ES-I3 (cell line): Measurements from ENCODE around the gene TEPSIN.

ENCODE experiments used
- H3K36me3 ChIP-seq: 2 replicates; pipeline ENCODE4 v1.6.1; 2013; ENCODE audit warnings: mild to moderate bottlenecking, low read length, control low read depth, moderate library complexity; ENCODE audit not compliant: insufficient read depth
- H3K4me1 ChIP-seq: 2 replicates; pipeline ENCODE4 v1.6.1; 2013; ENCODE audit warnings: mild to moderate bottlenecking, control low read depth, low read length; ENCODE audit not compliant: insufficient read depth
- H3K9ac ChIP-seq: 2 replicates; pipeline ENCODE4 v1.6.1; 2013; ENCODE audit warnings: low read depth, mild to moderate bottlenecking, low read length, moderate library complexity
- H3K9me3 ChIP-seq: 2 replicates; pipeline ENCODE4 v1.6.1; 2013; ENCODE audit warnings: mild to moderate bottlenecking, low read length, moderate library complexity; ENCODE audit not compliant: control insufficient read depth, insufficient read depth

Gene TEPSIN

GRCh38 chr17:81277421-81277820, 38.6 kb upstream of the TEPSIN start:
- H3K9ac ChIP-seq, result no peak overlapping the region
- H3K4me1 ChIP-seq, result no peaks in the 10 kb centered on the region
- no peaks in the 10 kb centered on the region for H3K9me3 ChIP-seq
- peaks cover 8% of the 10 kb centered on the region for H3K36me3 ChIP-seq

GRCh38 chr17:81276781-81277180, 37.9 kb upstream of the TEPSIN start:
- H3K9me3 ChIP-seq, result no peaks in the 10 kb centered on the region
- no peak overlapping the region for H3K9ac ChIP-seq
- H3K4me1 ChIP-seq, result no peaks in the 10 kb centered on the region
- peaks cover 8% of the 10 kb centered on the region for H3K36me3 ChIP-seq

GRCh38 chr17:81274471-81274855, 35.6 kb upstream of the TEPSIN start:
- H3K9ac ChIP-seq, result no peak overlapping the region
- H3K36me3 ChIP-seq, result peaks cover 8% of the 10 kb centered on the region
- no peaks in the 10 kb centered on the region for H3K9me3 ChIP-seq
- H3K4me1 ChIP-seq, result no peaks in the 10 kb centered on the region

- H3K9me3 ChIP-seq, result no peaks in the 10 kb centered on the region
- H3K4me1 ChIP-seq, result no peaks in the 10 kb centered on the region
- peaks cover 8% of the 10 kb centered on the region for H3K36me3 ChIP-seq
- no peak overlapping the region for H3K9ac ChIP-seq
These were observed 35.0 kb upstream of the TEPSIN start for GRCh38 chr17:81273698-81274470.

- H3K9me3 ChIP-seq, result no peaks in the 10 kb centered on the region
- no peaks in the 10 kb centered on the region for H3K4me1 ChIP-seq
- H3K9ac ChIP-seq, result no peak overlapping the region
- peaks cover 8% of the 10 kb centered on the region for H3K36me3 ChIP-seq
These were observed 33.8 kb upstream of the TEPSIN start for GRCh38 chr17:81272616-81273015.

GRCh38 chr17:81271226-81271625, 32.4 kb upstream of the TEPSIN start:
- Histone ChIP-seq H3K4me1 (no peaks in the 10 kb centered on the region), H3K36me3 (peaks cover 8% of the 10 kb centered on the region), H3K9ac (no peak overlapping the region), H3K9me3 (no peaks in the 10 kb centered on the region)

- Histone ChIP-seq H3K9me3 (no peaks in the 10 kb centered on the region), H3K9ac (no peak overlapping the region), H3K4me1 (no peaks in the 10 kb centered on the region), H3K36me3 (peaks cover 5% of the 10 kb centered on the region)
These were observed 31.4 kb upstream of the TEPSIN start for GRCh38 chr17:81270279-81270678.

- no peaks in the 10 kb centered on the region for H3K9me3 ChIP-seq
- H3K36me3 ChIP-seq, result peaks cover 5% of the 10 kb centered on the region
- no peaks in the 10 kb centered on the region for H3K4me1 ChIP-seq
- H3K9ac ChIP-seq, result no peak overlapping the region
These were observed 28.7 kb upstream of the TEPSIN start for GRCh38 chr17:81267390-81268067.

- H3K9me3 ChIP-seq, result no peaks in the 10 kb centered on the region
- H3K36me3 ChIP-seq, result peaks cover 5% of the 10 kb centered on the region
- no peaks in the 10 kb centered on the region for H3K4me1 ChIP-seq
- no peak overlapping the region for H3K9ac ChIP-seq
These were observed 26.7 kb upstream of the TEPSIN start for GRCh38 chr17:81265576-81265975.

- Histone ChIP-seq H3K4me1 (no peaks in the 10 kb centered on the region), H3K9ac (no peak overlapping the region), H3K36me3 (peaks cover 5% of the 10 kb centered on the region), H3K9me3 (no peaks in the 10 kb centered on the region)
These were observed 25.8 kb upstream of the TEPSIN start for GRCh38 chr17:81264640-81265039.

- Histone ChIP-seq H3K9ac (no peak overlapping the region), H3K4me1 (no peaks in the 10 kb centered on the region), H3K9me3 (no peaks in the 10 kb centered on the region), H3K36me3 (peaks cover 5% of the 10 kb centered on the region; the same call in 1 of the 2 replicates)
These were observed 24.7 kb upstream of the TEPSIN start for GRCh38 chr17:81263371-81264181.

GRCh38 chr17:81261582-81262336, 22.9 kb upstream of the TEPSIN start:
- H3K9me3 ChIP-seq, result no peaks in the 10 kb centered on the region
- no peak overlapping the region for H3K9ac ChIP-seq
- peaks cover 5% of the 10 kb centered on the region; the same call in 1 of the 2 replicates for H3K36me3 ChIP-seq
- no peaks in the 10 kb centered on the region for H3K4me1 ChIP-seq

- Histone ChIP-seq H3K4me1 (no peaks in the 10 kb centered on the region), H3K36me3 (peaks cover 5% of the 10 kb centered on the region; the same call in 1 of the 2 replicates)
These were observed 22.2 kb upstream of the TEPSIN start for GRCh38 chr17:81261096-81261495.

GRCh38 chr17:81260641-81261040, 21.8 kb upstream of the TEPSIN start:
- no peaks in the 10 kb centered on the region for H3K4me1 ChIP-seq
- no peak overlapping the region for H3K9ac ChIP-seq
- peaks cover 5% of the 10 kb centered on the region; the same call in 1 of the 2 replicates for H3K36me3 ChIP-seq
- H3K9me3 ChIP-seq, result no peaks in the 10 kb centered on the region

More at GRCh38 chr17:81261096-81261495, 22.2 kb upstream of the TEPSIN start:
- Histone ChIP-seq H3K9ac (no peak overlapping the region), H3K9me3 (no peaks in the 10 kb centered on the region)
